Uterus (tissue), 2 donors: ENCODE measurements around the gene ASAP2.

Experiments used
- CTCF ChIP-seq, 4 experiments: fragments of 200-600 bp in 2 of 4; fragments of 450-650 bp in 2 of 4; sonication (generic) in 2 of 4; IDR thresholded peaks; one replicate each; pipeline ENCODE4 v1.5.1; 2016 to 2019; ENCODE audit warnings: antibody characterized with exemption in 4 of 4, mild to moderate bottlenecking in 2 of 4, moderate library complexity in 1 of 4
- POLR2A ChIP-seq, 2 donors: fragments of 450-650 bp; IDR thresholded peaks; one replicate each; pipeline ENCODE4 v1.6.1; 2016; ENCODE audit warnings: antibody characterized with exemption in 2 of 2, mild to moderate bottlenecking in 1 of 2, moderate library complexity in 1 of 2

DNA sequence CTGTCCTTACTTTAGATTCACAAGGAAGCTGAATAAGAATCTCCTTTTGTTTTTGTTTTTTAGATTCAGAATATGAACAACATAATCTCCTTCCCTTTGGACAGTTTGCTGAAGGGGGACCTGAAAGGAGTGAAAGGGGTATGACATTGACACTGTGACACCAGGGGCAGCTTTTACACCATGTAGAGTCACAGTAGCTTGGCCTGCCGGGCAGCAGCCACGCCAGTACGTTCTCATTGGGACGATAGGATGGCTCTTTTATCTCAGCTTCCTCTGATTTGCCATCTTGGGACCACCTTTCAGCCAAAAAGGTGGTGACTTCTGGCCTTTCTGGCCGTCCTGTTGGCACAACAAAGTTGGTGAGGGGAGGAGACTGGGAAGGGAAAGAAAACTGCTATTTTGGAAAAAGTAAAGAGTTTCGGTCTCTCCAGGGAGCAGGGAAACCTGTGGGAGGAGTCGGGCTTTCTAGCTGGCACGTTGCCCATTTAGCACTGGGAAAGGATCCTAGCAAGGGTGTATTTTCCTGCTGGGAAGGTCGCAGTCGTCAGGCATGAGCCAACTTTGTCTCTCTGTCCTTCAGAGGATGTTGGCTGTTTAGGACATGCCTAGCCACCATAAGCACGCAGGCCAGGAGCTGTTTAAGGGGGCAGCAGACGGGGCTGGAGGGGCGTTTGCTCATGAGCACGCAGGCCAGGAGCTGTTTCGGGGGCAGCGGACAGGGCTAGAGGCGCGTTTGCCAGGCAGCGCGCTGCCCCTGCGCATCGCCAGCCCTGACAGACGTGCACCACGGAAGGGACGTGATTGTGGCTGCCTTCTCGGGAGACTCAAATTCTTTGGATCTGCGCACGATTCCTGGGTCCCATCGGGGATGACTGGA is 112.1 kb downstream of the ASAP2 start:
- TF ChIP-seq CTCF (IDR thresholded peaks at IDR 0.05) (no peak), POLR2A (IDR thresholded peaks at IDR 0.05) (no peak)
